ENCODE measurements around the gene LCN10. TPM values are rescaled to one million over a fixed set of nuclear protein-coding genes. Genes with fewer than 3 reads are reported as not detected.

LCN10 gene
- total RNA-seq, 1 donor from 2014 or later: not detected

DNA sequence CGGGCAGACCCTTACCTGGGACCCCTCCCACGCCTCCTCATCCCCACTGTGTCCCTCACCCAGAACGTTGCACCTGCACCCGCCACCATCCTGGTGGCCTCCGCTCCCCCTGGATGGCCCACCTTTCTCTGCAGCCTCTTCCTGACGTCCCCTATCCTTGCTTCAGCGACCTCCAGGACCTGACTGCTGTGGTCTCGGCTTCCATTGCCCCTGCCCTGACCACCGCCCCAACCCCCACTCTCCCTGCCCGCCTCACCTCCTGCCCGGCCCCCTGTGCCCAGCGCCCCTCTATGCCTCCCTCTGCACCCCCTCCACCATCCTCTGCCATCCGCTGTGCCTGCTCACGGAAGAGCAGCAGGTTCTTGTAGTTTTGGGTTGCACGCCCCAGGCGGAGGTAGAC, 2.2 kb downstream of the LCN10 start:
- no peak for DNase-seq (ENCODE audit: low read depth in 2 of 2)

DNA sequence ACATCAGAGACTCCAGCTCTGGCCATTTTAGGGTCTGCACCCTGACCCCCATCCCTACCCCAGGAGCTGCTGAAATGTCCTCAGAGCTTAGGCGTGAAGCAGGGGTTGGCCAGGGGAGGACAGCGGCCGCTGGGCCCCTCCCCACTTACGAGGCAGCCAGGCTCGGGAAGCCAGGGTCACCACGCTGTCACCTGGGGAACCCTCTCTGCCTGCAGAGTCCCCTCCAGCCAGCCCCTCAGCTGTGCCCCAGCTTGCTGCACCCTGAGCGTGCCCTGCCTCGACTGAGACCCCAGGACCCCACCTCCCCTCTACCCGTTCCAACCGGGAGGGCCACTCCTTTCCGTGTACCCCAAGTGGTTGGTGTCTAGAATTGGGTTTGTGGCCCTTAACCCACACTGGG, 2.7 kb downstream of the LCN10 start:
- no peak for DNase-seq (ENCODE audit: low read depth in 2 of 2)

DNA sequence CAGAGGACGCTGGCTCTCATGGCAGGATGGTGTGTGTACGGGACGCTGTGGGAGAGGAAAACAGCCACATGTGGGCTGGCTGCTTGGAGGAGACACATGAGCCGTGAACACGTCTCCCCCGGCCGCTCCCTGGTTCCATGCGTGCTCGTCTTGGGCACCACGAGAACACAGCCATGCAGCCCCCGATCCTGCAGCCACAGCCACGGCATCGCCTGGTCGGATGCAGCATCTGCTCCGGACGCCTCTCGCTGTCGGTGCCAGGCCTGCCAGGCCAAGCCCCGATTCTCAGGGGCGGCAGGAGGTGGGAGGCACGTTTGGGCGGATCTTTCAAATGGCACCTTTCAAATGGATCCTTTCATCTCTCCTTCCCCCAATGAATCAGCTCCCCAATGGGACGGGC, 3.2 kb downstream of the LCN10 start:
- DNase-seq (ENCODE audit: low read depth in 2 of 2): no peak

DNA sequence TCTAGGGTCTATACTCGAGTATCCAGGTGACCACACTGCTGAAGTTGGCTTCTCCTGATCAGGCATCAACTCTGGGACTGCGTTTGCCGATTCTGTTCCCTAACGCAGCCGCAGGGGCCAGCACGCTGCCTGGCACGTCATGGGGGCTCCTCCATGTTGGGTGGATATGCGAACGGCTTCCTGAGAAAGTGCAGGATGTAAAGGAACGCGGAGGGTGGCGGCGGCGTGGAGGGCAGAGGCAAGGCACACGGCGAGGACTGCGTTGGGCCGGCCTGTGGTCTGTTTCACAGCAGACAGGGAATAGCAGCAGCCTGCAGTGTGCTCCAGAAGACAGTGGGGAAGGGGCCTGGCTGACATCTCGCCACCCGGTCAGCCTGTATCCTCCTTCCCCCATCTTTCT, 3.8 kb downstream of the LCN10 start:
- no peak for DNase-seq (ENCODE audit: low read depth in 2 of 2)

GRCh38 chr9:136735812-136736480, 6.8 kb downstream of the LCN10 start:
- DNase-seq (ENCODE audit: low read depth in 2 of 2): no peak

DNA sequence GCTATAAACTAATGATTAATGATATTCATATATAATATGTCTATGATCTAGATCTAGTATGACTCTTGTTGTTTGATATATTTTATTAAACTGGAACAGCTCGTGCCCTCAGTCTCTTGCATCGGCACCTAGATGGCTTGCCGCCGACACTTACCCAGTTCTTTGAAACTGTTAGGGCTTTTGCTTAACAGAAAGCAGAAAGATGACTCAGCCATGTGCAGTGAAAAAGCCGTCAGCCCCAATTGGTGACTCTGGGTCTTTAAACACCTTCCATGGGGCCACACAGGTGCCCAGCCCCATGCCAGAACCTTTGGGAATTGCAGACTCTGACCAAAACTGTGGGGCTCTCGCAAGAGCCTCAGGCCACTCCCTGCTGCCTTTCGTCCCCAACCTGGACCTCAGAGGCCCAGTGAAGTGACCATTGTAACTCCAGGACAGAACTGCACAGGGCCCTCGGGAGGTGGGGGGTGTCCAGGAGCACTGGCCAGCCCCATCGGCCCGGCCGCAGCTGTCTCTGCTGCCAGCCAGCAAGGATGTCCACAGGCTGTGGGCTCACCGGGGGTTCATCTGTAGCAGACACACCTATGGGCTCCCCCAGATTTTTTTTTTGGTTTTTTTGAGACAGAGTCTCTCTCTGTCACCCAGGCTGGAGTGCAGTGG, 7.8 kb downstream of the LCN10 start:
- no peak for DNase-seq (ENCODE audit: low read depth in 2 of 2)

GRCh38 chr9:136733611-136734010, 9.1 kb downstream of the LCN10 start:
- DNase-seq (ENCODE audit: low read depth in 2 of 2): no peak

DNA sequence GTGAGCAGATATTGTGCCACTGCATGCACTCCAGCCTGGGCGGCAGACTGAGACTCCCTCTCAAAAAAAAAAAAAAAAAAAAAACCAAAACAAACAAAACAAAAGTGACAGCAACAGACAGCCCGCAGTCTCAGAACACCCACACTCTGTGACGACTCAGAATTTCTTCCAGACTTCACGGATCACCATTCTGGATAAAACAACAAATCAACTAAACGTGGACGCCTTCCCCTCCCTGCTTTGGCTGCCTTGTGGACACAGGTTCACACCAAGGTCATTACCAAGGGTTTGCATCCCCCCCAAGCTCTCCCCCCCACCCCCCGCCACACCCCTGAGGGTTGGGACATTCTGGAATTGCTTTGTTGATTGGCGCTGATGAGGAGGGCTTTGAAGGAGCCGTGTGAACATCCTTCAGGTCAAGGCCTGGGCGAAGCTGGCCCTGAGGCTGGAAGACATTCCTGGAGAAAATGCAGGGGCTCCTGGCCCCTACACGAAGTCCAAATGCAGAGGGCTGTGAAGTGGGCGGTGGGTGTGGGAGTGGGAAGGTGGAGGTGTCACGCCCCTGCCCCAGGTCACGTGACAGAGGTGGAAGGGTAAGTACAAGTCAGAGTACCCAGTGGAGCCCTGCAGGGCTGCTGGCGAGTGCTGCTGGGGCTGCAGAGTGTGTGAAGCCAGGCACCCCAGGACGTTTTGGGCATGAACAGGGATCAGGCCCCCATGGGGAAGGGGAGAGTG, 10.1 kb downstream of the LCN10 start:
- DNase-seq (ENCODE audit: low read depth in 2 of 2): no peak

DNA sequence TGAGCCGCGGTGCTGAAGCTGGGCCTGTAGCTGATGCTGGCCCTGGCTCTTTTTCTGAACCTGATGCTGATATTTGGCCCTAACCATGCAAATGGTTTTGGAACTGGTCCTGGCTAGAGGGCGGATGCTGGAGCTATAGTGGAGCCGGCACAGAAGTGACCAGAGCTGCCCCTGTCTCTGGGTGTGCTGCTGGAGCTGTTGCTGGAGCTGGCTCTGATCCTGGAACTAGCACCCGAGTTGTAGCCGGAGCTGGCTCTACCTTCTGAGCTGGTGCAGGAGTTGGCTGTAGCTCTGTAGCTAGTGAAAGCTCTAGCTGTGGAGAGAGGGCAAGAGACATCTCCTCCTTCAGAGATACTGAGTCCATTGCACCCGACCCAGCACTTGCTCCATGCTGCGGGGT, 12.8 kb downstream of the LCN10 start:
- no peak for DNase-seq (ENCODE audit: low read depth in 2 of 2)

- no peak for DNase-seq (ENCODE audit: low read depth in 2 of 2)
Measured at GRCh38 chr9:136729144-136729543, 13.6 kb downstream of the LCN10 start.

- DNase-seq (ENCODE audit: low read depth in 2 of 2): peak; percentile 50 to 67
Measured at GRCh38 chr9:136728548-136729123, 14.1 kb downstream of the LCN10 start.

GRCh38 chr9:136728080-136728547, 14.6 kb downstream of the LCN10 start:
- DNase-seq (ENCODE audit: low read depth in 2 of 2): peak; percentile 91 to 95

DNA sequence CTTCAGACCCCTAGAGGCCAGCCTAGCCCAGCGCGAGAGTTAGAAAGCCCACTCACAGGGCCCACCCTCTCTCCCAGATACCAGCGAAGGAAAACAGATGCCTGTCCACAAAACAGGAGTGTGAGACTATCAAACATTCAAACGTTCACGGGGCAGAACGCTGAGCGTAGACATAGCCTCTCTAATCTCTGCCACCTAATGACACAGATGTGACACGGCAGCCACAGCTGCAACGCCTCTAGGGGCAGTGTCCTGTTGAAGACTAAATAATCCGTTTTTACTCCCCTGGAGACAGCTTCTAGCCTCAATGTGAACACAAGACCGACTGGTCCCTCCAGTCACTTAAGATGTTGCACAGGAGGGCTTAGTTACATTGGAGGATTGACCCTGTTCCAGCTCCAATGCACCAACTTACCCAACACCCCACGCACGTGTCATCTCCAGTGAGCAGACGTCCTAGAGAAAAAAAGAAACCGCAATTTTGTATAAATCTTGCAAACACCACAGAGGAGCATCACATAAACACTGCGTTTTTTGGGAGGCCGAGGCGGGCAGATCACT, 16.0 kb downstream of the LCN10 start:
- DNase-seq (ENCODE audit: low read depth in 2 of 2): peak; percentile 50 to 77

GRCh38 chr9:136726118-136726517, 16.6 kb downstream of the LCN10 start:
- DNase-seq (ENCODE audit: low read depth in 2 of 2): peak; percentile 49 to 51

GRCh38 chr9:136725612-136726011, 17.1 kb downstream of the LCN10 start:
- DNase-seq (ENCODE audit: low read depth in 2 of 2): peak in 1 of 2 donors; percentile 71

DNA sequence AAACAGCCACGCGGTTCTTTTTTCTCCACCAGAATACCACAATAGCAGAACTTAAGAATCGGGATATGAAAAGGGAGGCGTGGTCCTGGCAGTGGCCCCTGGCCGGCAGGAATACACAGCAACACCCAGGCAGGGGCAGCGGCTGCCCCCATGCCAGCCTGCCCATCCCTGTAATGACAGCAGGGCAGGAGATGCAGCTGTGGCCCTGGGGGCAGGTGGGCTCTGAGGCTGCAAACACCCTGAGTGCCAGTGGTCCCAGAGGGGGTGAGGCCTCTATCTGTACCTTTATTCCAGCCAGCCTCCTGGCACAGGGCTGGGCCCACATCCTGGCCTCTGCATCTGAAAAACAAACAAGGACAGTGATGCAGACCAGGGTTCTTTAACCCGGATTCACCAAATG, 18.0 kb downstream of the LCN10 start:
- DNase-seq (ENCODE audit: low read depth in 2 of 2): no peak

- DNase-seq (ENCODE audit: low read depth in 2 of 2): no peak
Measured at GRCh38 chr9:136723989-136724388, 18.8 kb downstream of the LCN10 start.

DNA sequence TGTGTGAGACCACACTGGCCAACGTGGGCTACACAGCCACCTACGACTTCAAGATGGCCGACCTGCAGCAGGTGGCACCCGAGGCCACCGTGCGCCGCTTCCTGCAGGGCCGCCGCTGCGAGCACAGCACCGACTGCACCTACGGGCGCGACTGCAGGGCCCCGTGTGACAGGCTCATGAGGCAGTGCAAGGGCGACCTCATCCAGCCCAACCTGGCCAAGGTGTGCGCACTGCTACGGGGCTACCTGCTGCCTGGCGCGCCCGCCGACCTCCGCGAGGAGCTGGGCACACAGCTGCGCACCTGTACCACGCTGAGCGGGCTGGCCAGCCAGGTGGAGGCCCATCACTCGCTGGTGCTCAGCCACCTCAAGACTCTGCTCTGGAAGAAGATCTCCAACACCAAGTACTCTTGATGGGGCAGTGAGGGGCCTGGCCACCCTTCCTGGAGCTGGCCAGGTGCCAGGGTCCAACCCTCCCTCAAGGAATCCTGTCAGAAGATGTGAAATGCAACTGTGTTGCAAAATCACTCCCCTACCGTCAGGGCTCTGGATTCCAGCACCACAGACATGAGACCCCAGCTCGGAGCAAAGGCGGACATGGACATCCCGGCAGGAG, 19.3 kb downstream of the LCN10 start:
- no peak for DNase-seq (ENCODE audit: low read depth in 2 of 2)

DNA sequence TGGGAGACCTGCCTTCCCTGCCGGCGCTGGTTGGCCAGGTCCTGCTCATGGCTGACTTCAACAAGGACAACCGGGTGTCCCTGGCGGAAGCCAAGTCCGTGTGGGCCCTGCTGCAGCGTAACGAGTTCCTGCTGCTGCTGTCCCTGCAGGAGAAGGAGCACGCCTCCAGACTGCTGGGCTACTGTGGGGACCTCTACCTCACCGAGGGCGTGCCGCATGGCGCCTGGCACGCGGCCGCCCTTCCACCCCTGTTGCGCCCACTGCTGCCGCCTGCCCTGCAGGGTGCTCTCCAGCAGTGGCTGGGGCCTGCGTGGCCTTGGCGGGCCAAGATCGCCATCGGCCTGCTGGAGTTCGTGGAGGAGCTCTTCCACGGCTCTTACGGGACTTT, 19.8 kb downstream of the LCN10 start:
- no peak for DNase-seq (ENCODE audit: low read depth in 2 of 2)

- no peak for DNase-seq (ENCODE audit: low read depth in 2 of 2)
Measured at GRCh38 chr9:136722093-136722968, 20.4 kb downstream of the LCN10 start.

Data from lung microvascular endothelial cell (primary cell).